HG03558 (cell line): ENCODE measurements around the gene RNU7-1.

Source experiments
- ATAC-seq: cut with Tn5 transposase; IDR thresholded peaks from one replicate; pipeline ENCODE4 v1.9.1; 2021; ENCODE audit warnings: moderate number of reproducible peaks; ENCODE audit not compliant: unreplicated experiment; ENCODE audit errors: extremely low read depth

Gene RNU7-1

DNA sequence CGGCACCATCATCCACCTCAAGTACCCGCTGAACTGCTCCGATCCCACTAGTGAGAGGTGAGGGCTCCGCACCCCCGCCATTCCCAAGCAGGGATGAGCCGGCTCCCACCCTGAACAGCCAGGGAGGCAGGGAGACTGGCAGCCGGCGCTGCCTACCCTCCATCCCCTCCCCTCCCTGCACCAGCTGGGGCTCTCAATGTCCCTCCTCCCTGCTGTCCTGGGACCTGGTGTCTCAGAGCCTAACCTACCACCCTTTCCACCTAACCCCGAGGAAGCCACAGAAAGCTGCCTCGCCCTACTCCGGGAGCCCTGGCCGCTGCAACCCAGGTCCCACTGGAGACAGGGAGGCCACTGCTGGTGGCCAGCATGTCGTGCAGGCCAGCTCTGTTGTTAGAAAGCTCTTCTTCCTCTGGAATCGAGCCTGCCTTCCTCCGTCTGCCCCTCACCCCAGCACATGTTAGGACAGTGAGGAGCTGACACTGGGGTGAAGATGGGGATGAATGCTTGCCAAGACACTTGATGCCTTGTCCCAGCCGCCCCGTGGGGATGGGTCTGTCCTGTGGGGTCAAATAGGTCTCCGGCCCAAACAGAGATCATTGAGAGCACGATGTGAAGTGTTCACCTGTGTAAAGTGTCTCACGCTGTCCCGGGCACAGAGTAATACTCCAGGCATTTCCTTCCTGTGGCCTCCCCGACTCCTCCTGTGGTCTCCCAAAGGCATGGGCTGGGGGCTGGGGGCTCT is 8.7 kb downstream of the RNU7-1 start:
- ATAC-seq = no peak

DNA sequence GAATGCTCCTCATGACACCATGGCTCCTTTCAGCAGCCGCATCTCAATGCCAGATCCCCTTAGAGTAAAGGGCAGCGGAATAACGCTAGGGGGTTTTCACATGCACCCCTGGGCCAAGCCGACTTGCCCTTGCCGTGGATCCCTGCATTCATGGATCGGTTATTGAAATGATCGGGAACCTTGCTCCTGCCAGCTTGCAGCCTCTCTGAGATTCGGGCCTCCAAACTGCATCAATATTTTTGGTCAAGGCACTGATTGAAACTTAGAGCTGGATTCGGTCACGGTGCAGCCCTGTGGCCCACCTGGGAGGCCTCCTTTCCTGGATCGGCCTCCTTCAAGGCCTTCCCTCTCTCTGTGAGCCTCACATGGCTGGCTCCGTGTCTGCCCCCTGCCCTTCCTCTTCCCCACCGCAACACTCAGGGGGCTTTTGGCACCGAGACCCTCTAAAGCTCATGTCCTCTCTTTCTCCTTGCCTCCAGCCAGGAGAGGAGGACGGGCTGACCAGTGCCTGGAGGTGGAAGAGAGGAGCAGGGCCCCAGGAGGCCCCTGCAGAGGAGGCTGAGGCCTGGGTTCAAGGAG is 9.3 kb downstream of the RNU7-1 start:
- ATAC-seq = no peak

DNA sequence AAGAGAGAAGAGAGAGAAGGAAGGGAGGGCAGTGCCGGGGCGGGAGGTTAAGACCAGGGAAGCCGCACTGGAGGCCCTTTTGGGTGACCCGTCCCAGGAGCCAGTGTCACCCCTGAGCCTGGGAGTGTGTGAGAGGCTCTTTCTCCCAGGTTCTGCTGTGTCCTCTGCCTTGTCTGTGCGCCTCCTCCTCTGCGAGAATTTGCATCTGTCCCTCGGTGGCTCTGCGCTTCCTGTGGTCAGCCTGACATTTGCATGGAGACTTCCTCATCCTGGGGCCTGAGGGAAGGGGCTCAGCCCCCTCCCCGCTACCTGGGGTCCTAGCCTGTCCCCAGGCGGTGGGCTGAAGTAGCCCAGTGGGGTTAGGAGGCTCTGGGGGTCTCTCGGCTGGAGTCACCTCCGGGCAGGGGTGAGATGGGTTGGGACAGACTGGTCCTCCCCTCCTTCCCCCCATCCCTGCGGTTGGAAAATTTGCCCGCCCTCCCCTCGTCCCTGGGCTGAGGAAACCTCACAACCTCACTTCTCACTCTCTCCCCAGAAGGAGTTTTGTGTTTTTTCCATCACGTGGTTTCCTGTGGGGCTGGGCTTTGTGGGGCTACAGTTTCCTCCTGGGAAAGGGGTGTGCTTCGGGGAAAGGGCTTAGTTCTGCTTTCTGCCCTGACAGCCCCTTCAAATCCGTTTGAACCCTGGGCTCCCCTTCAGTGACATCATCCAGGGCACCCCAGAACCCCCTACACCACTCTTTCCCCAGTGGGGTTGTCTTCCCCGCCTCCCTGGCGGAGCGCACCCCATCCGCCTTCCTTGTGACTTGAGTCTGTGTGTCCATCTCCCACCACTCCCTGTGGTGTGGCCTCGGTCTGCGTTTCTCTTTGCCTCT is 10.1 kb downstream of the RNU7-1 start:
- no peak for ATAC-seq

DNA sequence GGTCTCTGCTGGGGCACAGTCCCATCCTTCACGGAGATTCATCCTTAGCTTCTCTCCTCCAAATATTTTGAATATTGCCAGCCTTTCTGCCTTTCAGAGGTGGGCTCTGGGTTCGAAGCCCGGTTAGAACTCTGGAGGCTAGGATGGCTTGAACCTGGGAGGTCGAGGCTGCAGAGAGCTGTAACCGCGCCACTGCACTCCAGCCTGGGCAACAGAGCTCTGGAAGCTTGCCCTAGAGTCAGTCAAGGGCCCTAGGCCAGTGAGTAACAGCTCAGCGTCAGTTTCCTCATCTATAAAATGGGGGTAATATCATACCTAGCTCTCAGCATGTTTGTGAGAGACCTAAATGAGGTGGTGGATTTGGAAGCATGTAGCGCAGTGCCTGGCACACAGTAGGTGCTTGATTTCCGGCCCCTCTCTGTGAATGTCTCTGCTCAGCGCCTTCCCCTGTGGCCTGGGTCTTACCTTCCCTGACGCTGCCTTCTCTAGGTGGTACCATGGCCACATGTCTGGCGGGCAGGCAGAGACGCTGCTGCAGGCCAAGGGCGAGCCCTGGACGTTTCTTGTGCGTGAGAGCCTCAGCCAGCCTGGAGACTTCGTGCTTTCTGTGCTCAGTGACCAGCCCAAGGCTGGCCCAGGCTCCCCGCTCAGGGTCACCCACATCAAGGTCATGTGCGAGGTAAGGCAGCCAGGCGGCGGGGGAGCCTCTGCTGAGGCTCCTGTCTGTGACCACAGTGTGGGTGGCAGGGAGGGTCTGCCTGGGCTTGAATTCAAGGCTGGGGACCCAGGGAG is 10.9 kb downstream of the RNU7-1 start:
- ATAC-seq = no peak

DNA sequence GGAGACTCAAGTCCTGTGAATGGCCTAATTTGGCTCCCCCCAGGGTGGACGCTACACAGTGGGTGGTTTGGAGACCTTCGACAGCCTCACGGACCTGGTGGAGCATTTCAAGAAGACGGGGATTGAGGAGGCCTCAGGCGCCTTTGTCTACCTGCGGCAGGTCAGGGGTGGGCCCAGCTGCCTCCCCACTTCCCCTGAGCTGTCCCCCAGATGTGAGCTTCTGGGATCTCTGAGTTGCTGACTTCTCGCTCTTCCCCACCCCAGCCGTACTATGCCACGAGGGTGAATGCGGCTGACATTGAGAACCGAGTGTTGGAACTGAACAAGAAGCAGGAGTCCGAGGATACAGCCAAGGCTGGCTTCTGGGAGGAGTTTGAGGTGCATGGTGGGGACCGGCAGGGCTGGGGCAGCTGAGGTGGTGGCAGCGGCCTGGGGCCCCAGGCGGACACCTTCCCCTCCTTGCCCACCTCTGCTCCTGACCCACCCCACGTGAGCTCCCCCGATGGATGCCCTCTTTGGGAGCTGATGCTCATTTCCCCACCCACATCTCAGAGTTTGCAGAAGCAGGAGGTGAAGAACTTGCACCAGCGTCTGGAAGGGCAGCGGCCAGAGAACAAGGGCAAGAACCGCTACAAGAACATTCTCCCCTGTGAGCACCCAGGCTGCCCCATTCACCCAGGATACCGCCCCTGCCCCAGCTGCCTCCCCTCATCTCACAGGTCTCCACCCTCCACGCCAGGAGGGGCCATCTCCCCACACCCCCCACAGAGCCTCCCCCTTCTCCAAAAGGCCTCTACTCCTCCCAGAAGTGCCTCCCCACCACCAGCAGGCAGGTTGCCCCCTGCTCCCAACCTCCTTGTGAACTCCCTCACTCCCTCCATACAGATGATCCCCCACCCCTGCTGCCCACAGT is 11.7 kb downstream of the RNU7-1 start:
- ATAC-seq = no peak

DNA sequence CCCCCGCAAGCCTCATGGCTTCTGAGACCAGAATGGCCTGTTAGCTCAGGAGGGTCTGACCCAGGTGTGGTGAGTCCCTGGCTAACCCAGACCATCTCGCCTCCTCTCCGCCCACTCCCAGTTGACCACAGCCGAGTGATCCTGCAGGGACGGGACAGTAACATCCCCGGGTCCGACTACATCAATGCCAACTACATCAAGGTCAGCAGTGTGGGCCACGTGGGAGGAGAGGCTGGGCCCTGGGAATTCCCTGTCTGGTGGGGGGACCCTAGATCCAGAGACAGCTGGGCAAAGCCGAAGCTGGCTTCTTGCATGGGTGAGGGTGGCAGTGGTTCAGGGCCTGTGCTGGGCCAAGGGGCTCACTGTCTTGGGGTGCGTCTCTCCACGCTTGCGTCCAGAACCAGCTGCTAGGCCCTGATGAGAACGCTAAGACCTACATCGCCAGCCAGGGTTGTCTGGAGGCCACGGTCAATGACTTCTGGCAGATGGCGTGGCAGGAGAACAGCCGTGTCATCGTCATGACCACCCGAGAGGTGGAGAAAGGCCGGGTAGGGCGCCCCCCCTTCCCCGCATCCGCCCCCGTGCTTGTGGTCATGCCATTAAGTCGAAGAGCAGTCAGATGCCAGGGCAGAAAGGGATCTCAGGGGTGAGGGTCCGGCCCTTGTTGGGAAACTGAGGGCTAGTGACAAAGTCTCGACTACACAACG is 12.6 kb downstream of the RNU7-1 start:
- no peak for ATAC-seq

DNA sequence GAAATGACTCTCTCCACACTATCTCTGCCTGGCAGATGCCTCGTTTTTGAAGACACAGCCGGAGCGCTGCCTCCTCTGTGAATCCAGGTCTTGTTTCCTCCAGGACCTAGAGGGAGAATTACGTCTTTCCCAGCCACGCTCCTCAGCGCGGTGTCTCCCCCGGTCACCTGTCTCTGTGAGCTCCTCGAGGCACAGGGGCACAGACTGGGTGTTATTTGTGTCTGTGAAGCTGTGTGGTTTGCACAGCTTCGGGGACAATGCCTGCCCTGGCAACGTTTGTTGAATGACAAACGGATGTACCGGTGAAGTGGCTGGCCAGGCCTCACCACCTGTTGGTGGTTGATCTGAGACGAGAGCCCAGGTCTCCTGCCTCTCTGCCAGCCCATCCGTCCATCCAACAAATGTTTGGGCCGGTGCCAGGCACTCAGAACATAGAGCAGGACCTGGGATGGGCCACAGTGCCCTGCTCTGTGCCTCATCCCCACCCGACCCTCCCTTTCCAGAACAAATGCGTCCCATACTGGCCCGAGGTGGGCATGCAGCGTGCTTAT is 13.6 kb downstream of the RNU7-1 start:
- ATAC-seq = no peak

DNA sequence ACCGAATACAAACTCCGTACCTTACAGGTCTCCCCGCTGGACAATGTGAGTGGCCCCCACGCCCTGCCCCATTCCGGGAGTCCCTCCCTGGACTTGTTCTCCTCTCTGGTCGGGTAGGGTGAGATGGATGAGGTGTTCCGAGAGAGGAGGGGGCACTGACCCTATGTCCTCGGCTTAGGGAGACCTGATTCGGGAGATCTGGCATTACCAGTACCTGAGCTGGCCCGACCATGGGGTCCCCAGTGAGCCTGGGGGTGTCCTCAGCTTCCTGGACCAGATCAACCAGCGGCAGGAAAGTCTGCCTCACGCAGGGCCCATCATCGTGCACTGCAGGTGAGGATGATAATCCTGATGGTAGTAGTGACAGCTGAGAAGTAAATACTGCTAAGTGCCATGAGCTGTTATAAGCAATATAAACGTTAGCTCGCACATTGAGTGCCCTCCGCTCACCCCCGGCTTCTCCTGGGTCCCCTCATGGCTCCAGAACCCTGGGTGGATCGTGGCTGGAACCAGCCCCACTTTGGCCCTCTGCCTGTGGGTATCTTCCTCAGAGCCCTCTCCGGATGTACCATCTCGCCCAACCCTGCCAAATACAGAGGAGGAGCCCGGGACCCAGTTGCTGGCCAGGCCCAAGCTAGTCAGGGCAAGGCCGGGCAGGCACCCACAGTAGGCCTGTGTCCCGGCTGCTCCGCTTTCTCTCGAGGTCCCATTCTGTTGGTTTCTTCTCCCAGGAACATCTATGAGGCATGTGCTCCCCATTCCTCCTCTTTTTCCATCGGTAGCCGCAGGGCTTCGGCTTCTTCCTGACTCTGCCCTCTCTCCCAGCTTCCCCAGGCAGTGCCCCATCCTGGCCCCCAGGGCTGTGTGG is 14.4 kb downstream of the RNU7-1 start:
- no peak for ATAC-seq

DNA sequence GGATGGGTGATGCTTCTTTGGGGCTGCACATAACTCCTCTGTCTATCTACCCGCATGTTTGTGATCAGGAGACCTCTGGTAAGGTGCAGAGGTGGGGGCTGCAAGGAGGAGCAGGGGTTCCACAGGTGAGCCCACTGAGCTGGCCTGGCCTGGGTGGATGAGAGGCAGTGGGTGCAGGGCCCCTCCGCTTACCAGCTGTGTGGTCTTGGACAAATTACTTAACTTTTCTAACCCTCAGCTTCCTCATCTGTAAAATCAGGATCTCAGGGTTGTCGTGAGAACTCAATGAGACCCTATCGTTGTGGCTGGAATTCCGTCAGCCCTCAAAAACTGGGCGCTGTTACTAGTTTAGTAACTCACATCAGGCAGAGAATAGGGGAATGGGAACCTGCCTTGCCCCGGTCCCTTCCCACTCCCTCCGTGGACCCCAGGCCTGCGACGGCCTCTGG is 15.0 kb downstream of the RNU7-1 start:
- ATAC-seq = no peak

DNA sequence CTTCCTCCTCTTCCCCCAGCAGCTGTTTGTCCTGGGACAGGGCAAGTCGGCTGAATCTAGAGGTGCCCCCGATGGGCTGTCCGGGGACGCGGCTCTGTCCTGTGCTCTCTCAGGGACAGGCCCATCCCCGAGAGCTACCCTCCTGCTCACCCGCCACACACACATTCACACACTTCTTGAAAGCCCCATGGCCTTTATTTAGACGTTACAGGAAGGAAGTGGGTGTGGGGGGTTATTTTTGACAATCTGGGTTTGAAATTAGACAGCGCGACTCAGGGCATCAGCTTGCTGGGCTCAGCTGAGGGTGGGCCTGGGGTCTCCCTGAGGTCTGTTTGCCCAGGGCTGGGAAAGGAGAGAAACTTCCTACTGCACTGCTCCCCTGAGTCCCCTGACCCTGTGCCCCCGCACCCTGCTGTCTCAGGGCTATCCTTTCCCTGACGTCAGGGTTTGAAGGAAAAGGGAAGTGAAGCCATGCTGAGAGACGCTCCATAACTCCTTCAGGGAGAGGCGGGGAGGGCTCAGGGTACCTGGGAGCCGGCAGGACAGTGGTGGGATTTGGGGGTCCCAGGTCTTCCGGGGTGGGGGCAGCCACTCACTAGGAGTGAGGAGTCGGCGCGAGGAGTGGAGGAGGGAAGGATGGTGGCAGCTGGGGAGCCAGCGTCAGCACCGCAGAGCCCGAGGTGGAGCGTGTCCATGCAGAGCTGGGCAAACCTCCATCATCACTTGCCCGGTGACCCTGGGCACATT is 15.6 kb downstream of the RNU7-1 start:
- ATAC-seq = no peak

DNA sequence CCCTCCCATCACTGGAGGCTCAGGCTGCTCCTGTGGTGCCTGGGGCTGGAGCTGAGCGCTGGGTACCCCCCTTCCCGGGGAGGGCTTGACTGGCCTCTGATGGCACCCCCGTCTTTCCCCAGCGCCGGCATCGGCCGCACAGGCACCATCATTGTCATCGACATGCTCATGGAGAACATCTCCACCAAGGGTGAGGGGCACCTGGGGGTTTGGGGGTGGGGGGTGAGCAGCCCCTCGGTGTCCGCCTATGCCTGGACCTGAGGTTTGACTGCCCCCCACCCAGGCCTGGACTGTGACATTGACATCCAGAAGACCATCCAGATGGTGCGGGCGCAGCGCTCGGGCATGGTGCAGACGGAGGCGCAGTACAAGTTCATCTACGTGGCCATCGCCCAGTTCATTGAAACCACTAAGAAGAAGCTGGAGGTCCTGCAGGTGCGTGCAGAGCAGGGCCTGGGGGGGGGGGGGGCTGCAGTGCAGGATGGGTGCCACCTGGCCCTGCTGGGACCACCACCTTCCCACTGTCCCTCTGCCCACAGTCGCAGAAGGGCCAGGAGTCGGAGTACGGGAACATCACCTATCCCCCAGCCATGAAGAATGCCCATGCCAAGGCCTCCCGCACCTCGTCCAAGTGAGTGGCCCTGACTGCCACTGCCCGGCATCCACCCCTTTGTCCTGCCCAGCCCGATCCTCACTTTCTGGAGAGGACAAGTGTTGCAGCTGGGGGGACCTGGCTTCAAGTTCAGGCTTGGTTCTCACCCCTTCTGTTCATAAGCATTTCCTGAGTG is 16.4 kb downstream of the RNU7-1 start:
- no peak for ATAC-seq

DNA sequence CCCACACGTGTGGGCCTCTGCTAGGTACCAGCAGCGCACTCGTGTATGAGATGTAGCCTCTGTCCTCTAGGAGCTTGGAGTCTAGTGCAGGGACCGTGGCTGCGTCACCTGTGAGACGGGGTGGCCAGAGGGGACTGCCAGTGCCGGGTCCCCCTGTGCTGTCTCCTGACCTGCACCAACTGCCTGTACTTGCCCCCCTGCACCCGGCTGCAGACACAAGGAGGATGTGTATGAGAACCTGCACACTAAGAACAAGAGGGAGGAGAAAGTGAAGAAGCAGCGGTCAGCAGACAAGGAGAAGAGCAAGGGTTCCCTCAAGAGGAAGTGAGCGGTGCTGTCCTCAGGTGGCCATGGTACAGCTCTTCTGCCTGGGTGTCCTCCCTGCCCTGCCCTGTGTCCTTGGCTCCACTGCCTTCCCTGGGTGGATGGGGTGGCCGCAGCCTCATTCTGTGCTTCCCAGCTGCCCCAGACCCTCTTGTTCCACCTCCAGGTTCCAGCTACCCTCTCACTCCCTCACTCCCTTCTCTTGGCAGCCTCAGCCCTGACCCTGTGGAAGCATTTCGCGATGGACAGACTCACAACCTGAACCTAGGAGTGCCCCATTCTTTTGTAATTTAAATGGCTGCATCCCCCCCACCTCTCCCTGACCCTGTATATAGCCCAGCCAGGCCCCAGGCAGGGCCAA is 17.1 kb downstream of the RNU7-1 start:
- ATAC-seq = no peak

DNA sequence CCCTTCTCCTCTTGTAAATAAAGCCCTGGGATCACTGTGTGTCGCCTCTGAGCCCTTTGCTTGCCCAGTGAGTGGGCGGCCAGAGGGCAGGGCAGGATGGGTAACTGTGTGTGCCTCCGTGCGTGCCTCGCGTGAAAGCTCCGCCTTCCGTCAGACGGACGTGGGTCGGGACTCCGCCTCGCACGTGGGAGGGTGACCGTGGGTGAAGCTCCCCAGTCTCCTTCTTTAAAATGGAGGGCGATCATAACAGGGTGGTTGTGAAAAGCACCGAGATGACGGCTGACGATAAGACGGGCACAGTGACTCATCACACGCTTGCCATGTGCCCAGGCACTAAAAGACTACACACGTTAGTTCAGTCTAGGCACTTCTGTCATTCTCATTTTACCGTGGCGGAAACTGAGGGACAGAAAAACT is 17.7 kb downstream of the RNU7-1 start:
- ATAC-seq = no peak

DNA sequence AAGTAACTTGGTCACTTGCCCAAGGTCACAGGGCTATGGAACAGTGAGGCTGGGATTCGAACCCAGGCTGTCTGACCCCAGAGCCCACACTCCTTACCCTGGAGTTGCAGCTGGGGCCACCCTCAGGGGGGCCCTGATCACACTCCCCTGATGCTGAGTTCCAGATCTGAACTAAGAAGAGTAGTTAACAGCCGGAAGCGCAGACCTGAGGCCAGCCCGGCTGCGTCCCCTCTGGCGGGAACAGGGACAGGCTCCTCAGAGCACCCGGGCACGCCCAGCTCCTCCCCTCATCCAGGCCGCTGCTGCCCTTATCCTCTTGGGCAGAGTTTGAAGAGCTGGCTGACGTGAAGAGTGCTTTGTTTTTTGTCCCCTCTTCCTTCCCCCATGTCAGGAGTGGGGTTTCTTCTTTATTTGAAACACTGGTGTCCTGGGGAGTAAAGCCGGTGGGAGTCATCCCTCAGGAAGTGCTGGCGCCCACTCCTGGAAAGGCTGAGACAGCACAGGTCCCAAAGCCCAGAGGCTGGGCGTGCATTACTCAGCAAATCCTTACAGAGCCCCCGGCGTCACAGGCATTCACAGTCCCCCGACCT is 18.2 kb downstream of the RNU7-1 start:
- no peak for ATAC-seq
